Gastroesophageal sphincter (tissue), 4 donors: ENCODE measurements around the gene SETD1B. TPM values are rescaled to one million over a fixed set of nuclear protein-coding genes. Genes with fewer than 3 reads are reported as not detected.
A peak's percentile ranks its signal among the peaks of the same experiment; 100 is the strongest.

ENCODE experiments used
- ATAC-seq: fragments of 150-250 bp; one replicate; pipeline ENCODE4 v1.9.1; 2016; ENCODE audit warnings: mild to moderate bottlenecking, moderate library complexity
- H3K27ac ChIP-seq, 4 donors: fragments of 200-600 bp; sonication (generic) in 3 of 4; 1 replicate in 3 of 4; 2 replicates in 1 of 4; pipeline ENCODE4 v1.5.1; 2016 to 2019
- H3K27me3 ChIP-seq: fragments of 200-600 bp; sonication (generic); one replicate; pipeline ENCODE4 v1.5.1; 2019
- H3K36me3 ChIP-seq, 2 donors: fragments of 200-600 bp; sonication (generic); one replicate each; pipeline ENCODE4 v1.5.1; 2019; ENCODE audit warnings: control low read depth in 1 of 2
- H3K4me1 ChIP-seq, 3 donors: fragments of 200-600 bp; sonication (generic); 1 replicate in 2 of 3; 2 replicates in 1 of 3; pipeline ENCODE4 v1.5.1; 2016 to 2019; ENCODE audit warnings: control low read depth in 2 of 3
- H3K4me3 ChIP-seq, 2 donors: fragments of 200-600 bp; sonication (generic); one replicate each; pipeline ENCODE4 v1.5.1; 2019; ENCODE audit warnings: mild to moderate bottlenecking in 1 of 2, moderate library complexity in 1 of 2
- H3K9me3 ChIP-seq, 3 donors: fragments of 200-600 bp; sonication (generic); one replicate each; pipeline ENCODE4 v1.5.1; 2017 to 2019; ENCODE audit warnings: control low read depth in 2 of 3
- EP300 ChIP-seq: sonication (generic); formaldehyde crosslinking; IDR thresholded peaks from one replicate; pipeline ENCODE4 v1.6.1; 2017; ENCODE audit warnings: antibody characterized with exemption, mild to moderate bottlenecking
- POLR2A ChIP-seq, 2 donors: fragments of 450-650 bp; IDR thresholded peaks; one replicate each; pipeline ENCODE4 v1.6.1; 2017; ENCODE audit warnings: antibody characterized with exemption in 2 of 2, mild to moderate bottlenecking in 2 of 2, moderate library complexity in 1 of 2
- POLR2AphosphoS5 ChIP-seq: sonication (generic); formaldehyde crosslinking; IDR thresholded peaks from one replicate; pipeline ENCODE4 v1.6.1; 2017; ENCODE audit warnings: antibody characterized with exemption
- WGBS, 2 donors: methylation state at CpG; one replicate each; pipeline ENCODE4 v1.1.5; 2018; ENCODE audit warnings: low coverage in 1 of 2; 5-methylcytosine and 5-hydroxymethylcytosine counted together
- total RNA-seq, 4 donors: library from RNA; depleted of rRNA; stranded (reverse); fragments of >200 nt; gene quantifications; one replicate each; pipeline ENCODE4 v1.1.0, GENCODE V29; 2016
- TF ChIP-seq, protein P1 (sequence below), 4 experiments: fragments of 200-600 bp in 2 of 4; fragments of 450-650 bp in 2 of 4; sonication (generic) in 1 of 4; IDR thresholded peaks; one replicate each; pipeline ENCODE4 v1.5.1; 2017 to 2019; ENCODE audit warnings: antibody characterized with exemption in 4 of 4, mild to moderate bottlenecking in 2 of 4, moderate library complexity in 2 of 4

Gene SETD1B
- total RNA-seq, 4 donors from 2014 or later, result 9.6 to 25.1 (median 20.3) TPM

DNA sequence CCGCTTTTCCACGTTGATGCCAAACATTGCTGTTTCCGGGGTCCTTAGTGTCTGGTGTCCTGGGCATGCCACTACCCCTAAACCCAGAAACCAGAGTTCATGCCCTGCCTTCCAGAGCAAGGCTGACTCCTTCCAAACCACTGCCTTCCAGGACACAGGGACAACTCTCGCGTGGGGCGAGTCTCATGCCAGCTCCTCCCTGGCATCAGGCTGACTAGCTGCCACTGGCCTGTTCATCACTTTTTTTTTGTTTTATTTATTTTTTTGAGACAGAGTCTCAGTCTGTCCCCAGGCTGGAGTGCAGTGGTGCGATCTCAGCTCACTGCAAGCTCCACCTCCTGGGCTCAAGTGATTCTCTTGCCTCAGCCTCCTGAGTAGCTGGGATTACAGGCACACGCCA lies 4.8 kb downstream of the SETD1B start:
- Histone ChIP-seq H3K4me1 (peaks cover 0 to 81% (median 47%) of the 10 kb centered on the region in 3 donors), H3K27ac (no peak overlapping the region), H3K9me3 (no peaks in the 10 kb centered on the region), H3K36me3 (peaks cover 0 to 47% of the 10 kb centered on the region in 2 donors), H3K27me3 (no peaks in the 10 kb centered on the region), H3K4me3 (no peak overlapping the region)
- 86 to 100% methylated on average over 1 to 8 of the region's 8 CpGs for WGBS, 2 donors
- ATAC-seq, result no peak
- no peak for TF ChIP-seq POLR2AphosphoS5
- TF ChIP-seq, protein P1, sequence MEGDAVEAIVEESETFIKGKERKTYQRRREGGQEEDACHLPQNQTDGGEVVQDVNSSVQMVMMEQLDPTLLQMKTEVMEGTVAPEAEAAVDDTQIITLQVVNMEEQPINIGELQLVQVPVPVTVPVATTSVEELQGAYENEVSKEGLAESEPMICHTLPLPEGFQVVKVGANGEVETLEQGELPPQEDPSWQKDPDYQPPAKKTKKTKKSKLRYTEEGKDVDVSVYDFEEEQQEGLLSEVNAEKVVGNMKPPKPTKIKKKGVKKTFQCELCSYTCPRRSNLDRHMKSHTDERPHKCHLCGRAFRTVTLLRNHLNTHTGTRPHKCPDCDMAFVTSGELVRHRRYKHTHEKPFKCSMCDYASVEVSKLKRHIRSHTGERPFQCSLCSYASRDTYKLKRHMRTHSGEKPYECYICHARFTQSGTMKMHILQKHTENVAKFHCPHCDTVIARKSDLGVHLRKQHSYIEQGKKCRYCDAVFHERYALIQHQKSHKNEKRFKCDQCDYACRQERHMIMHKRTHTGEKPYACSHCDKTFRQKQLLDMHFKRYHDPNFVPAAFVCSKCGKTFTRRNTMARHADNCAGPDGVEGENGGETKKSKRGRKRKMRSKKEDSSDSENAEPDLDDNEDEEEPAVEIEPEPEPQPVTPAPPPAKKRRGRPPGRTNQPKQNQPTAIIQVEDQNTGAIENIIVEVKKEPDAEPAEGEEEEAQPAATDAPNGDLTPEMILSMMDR (IDR thresholded peaks at IDR 0.05), result no peak
- TF ChIP-seq EP300, result no peak
- TF ChIP-seq POLR2A (IDR thresholded peaks at IDR 0.05), result no peak

DNA sequence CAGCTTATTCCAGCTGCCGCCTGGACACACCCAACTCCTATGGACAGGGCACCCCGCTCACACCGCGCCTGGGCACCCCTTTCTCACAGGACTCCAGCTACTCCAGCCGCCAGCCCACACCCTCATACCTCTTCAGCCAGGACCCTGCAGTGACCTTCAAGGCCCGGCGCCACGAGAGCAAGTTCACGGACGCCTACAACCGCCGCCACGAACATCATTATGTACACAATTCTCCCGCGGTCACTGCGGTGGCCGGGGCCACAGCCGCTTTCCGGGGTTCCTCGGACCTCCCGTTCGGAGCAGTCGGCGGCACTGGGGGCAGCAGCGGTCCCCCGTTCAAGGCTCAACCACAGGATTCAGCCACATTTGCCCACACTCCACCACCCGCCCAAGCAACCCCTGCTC lies 5.9 kb downstream of the SETD1B start:
- H3K27ac ChIP-seq, result peak overlapping the region in 1 of 4 donors; percentile 83
- WGBS, 2 donors, result 73 to 81% methylated on average over 9 to 25 of the region's 27 CpGs
- ATAC-seq, result no peak
- TF ChIP-seq POLR2A (IDR thresholded peaks at IDR 0.05) (no peak), POLR2AphosphoS5 (no peak), EP300 (no peak)
- TF ChIP-seq, protein P1 (IDR thresholded peaks at IDR 0.05), result no peak
- H3K9me3 ChIP-seq, result no peaks in the 10 kb centered on the region
- H3K36me3 ChIP-seq, result peaks cover 0 to 58% of the 10 kb centered on the region in 2 donors
- no peaks in the 10 kb centered on the region for H3K27me3 ChIP-seq
- peaks cover 0 to 92% (median 48%) of the 10 kb centered on the region in 3 donors for H3K4me1 ChIP-seq
- no peak overlapping the region for H3K4me3 ChIP-seq

DNA sequence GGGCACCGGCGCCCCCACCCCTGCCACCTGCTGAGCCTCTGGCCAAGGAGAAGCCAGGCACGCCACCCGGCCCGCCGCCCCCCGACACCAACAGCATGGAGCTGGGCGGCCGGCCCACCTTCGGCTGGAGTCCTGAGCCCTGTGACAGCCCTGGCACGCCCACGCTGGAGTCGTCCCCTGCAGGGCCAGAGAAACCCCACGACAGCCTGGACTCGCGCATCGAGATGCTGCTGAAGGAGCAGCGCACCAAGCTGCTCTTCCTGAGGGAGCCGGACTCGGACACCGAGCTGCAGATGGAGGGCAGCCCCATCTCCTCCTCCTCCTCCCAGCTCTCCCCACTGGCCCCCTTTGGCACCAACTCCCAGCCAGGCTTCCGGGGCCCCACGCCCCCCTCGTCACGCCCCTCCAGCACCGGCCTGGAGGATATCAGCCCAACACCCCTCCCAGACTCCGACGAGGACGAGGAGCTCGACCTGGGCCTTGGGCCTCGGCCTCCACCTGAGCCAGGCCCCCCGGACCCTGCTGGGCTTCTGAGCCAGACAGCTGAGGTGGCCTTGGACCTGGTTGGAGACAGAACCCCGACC lies 6.5 kb downstream of the SETD1B start:
- Histone ChIP-seq H3K4me1 (peaks cover 0 to 87% (median 48%) of the 10 kb centered on the region in 3 donors), H3K27me3 (no peaks in the 10 kb centered on the region), H3K27ac (peak overlapping the region in 3 of 4 donors; percentile 83 to 84 (median 83)), H3K4me3 (peak overlapping the region in 1 of 2 donors; percentile 8), H3K9me3 (no peaks in the 10 kb centered on the region), H3K36me3 (peaks cover 0 to 64% of the 10 kb centered on the region in 2 donors)
- TF ChIP-seq, protein P1 (IDR thresholded peaks at IDR 0.05), result no peak
- TF ChIP-seq POLR2A (IDR thresholded peaks at IDR 0.05), result no peak
- TF ChIP-seq POLR2AphosphoS5, result no peak
- no peak for TF ChIP-seq EP300
- WGBS, 2 donors, result no CpG with 5 or more reads among the region's 33 CpGs
- ATAC-seq, result no peak

DNA sequence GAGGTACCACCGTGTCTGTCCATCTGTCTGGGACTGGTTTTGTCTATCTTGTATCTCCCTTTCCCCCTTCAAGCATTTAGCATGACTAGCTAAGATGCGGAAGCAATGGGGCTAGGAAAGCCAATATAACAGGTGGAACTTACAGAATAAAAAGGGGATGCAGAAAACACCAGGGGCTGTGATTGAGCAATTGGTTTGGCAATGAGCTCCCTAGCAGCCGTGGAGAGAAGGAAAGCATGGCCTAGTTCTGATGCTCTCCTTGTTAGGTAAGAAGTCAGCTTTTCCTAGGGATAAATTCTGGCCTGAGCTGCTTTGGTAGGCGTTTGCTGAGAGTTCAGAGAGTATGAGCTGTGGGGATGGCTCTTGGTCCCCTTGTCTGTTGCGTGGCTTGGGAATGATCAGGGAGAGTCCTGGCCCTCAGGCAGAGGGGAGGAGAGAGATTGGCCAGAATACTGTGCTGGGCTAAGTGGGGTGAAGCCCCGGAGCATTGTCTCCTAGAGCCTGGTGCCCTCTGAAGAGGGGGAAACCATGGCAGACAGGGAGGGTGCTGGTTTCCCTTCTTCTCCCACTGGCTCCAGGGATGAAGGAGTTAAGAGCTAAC lies 7.1 kb downstream of the SETD1B start:
- no peaks in the 10 kb centered on the region for H3K9me3 ChIP-seq
- TF ChIP-seq POLR2A (IDR thresholded peaks at IDR 0.05) (no peak), POLR2AphosphoS5 (no peak), EP300 (no peak)
- TF ChIP-seq, protein P1 (IDR thresholded peaks at IDR 0.05), result no peak
- WGBS, 2 donors, result 26 to 44% methylated on average over 3 to 4 of the region's 6 CpGs
- ATAC-seq, result no peak
- no peaks in the 10 kb centered on the region for H3K27me3 ChIP-seq
- H3K4me3 ChIP-seq, result peak overlapping the region in 1 of 2 donors; percentile 64
- H3K4me1 ChIP-seq, result peaks cover 0 to 81% (median 44%) of the 10 kb centered on the region in 3 donors
- peak overlapping the region in 3 of 4 donors; percentile 83 to 84 (median 83) for H3K27ac ChIP-seq
- H3K36me3 ChIP-seq, result peaks cover 0 to 70% of the 10 kb centered on the region in 2 donors
